GF-D8 (cell line): ENCODE results near the gene ABCF2.

Experiments
- DNase-seq: peaks from one replicate; lab custom pipeline; 2025; lab: John Stamatoyannopoulos, UW

The ABCF2 gene

DNA sequence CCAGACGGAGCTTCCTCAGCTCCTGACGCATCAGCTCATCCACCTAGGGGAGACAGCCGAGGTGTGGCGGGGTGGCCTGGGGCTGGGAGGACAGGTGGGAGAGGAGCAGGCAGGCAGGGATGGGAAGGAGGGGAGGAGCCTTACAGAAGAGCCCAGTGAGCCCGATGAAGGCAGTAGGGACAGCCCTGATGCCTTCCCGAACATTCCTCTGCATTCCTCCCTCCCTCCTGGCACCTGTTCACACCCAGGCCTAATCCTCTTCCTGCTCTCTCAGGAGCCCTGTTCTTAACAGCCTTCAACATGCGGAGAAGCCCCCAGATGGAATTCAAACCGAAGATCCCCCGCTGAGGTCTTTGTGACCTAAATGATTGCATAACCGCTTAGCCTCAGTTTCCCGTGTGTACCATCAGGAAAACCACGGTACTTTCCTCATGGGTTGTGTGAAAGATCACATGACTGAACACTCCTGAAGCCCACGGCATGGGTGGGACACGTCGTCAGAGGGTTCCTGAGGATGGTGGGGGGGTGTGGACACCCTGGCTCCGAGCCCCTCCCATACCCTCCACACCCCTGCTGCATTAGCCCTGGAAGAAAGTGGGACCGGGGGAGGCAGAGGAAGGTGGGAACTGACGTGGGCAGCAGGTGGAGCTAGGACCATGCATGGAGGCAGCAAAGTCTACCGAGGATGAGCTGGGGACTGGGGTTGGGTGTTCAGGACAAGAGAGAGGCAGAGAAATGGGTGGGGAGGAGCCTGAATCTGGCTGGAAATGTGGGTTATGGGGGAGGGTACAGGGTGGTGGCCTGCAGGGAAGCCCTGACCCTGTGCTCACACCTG lies 31.2 kb downstream of the ABCF2 start:
- DNase-seq = no peak

DNA sequence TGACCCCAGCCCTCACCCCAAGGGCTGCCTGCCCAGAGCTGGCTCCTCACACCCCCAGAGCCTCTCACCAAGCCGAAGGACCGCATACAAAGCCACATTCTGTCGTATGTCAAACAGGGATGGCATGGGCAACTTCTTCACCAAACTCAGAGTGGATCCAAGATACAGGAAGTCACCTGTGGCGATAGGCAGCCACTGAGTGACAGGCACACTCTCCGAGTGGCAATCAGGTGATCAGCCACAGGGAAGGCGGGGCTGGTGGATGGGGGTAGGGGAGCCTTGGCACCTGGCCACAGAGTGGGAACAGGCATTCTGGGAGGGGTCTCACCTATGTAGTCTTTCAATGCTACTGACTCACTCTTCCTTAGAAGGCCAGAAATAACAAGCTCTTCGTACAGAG lies 32.8 kb downstream of the ABCF2 start:
- DNase-seq = no peak

DNA sequence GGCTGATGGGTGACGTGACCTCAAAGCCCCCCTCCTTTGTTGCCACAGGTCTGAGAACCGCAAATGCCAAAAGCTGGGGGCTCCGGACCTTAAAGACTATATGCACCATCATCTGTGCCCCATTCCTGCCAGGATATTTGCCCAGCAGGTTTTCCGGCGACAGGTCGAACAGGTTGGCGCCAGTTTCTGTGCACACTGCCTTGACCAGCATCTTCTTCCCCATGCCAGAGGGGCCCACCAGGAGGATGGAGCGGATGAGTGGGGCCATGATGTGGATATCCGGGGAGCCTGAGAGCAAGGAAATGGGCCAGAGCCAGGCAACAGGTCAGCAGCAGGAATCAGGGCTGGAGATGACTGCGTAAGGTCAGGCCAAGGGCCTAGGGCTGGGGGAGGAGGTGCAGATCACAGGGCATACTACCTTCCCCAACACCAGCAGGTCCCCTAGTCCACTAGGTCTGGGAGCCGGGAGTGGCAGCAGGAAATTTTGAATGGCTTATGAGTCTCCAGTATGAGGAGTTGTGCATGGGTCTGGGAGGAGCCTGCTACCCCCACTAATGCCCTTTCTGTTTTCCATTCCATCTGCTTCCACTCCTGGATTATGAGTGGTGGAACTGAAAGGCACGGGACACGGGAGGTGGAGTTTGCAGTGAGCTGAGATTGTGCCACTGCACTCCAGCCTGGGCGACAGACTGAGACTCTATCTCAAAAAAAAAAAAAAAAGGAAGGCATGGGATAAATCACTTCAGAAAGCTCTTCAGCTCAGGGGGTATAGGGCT lies 33.6 kb downstream of the ABCF2 start:
- DNase-seq = no peak

DNA sequence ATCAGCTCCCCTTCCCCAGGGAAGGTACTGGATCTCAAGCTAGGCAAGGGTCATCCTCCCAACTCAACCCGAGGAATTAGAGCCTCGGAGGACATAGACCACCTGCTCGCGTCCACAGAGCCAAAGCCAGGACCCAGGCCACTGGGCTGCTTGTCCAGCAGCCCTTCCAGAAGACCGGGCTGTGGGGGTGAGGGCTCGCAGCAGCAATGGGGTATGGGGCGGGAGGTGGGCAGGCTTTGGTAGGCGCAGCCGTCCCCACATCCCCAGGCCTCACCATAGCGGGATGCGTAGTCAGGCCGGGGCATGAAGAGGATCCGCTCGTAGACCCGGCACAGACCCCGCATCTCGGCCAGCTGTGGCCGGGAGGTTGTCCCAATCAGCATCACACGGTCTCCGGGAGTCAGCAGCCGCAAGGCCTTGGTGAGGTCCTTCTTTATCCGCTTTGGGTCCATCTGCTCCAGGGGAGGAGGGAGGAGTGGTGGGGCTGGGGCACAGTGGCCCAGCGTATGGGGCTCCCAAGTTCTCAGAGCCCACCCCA lies 34.9 kb downstream of the ABCF2 start:
- no peak for DNase-seq

DNA sequence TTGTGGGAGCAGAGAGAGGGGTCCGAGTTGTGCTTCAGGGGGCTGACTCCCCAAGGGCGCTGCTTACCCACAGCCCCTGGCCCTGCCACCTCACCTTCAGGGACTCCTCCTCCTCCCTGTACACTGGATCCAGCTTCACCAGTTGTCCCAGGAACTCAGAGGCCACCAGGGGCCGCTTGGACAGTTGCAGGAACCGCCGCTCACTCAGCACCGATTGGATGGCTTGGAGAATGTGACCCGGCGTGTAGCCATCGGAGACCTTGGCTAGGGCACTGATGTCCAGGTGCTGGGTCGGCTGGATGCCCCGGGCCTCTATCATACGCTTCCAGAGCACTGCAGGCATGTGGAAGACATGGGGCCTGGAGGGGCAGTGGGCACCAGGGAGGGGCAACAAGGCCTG lies 35.5 kb downstream of the ABCF2 start:
- DNase-seq = no peak

DNA sequence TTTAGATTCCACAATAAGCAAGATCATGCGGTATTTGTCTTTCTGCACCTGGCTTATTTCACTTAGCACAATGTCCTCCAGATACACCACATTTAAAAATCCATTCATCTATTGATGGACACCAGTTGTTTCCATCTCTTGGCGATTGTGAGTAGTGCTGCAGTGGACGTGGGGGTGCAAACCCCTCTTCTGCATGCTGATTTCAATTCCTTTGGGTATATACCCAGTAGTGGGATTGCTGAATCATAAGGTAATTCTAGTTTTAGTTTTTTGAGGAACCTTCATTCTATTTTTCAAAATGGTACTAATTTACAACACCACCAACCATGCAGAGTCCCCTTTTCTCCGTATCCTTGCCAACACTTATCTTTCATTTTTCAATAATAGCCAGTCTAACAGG lies 38.0 kb downstream of the ABCF2 start:
- no peak for DNase-seq

DNA sequence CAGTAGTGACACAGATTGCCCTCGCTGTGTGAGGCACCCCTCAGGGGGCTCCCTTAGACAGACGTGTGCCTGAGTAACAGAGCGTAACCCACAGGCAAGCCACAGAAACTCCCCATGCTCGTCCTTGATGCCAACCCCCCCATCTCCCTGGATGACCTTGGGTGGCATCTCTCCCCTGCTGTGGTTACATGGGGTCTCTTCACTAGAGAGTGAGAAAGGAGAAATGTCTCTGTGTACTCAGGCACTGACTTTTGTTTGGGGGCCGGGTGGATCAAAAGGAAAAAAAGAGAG lies 38.8 kb downstream of the ABCF2 start:
- DNase-seq = no peak

DNA sequence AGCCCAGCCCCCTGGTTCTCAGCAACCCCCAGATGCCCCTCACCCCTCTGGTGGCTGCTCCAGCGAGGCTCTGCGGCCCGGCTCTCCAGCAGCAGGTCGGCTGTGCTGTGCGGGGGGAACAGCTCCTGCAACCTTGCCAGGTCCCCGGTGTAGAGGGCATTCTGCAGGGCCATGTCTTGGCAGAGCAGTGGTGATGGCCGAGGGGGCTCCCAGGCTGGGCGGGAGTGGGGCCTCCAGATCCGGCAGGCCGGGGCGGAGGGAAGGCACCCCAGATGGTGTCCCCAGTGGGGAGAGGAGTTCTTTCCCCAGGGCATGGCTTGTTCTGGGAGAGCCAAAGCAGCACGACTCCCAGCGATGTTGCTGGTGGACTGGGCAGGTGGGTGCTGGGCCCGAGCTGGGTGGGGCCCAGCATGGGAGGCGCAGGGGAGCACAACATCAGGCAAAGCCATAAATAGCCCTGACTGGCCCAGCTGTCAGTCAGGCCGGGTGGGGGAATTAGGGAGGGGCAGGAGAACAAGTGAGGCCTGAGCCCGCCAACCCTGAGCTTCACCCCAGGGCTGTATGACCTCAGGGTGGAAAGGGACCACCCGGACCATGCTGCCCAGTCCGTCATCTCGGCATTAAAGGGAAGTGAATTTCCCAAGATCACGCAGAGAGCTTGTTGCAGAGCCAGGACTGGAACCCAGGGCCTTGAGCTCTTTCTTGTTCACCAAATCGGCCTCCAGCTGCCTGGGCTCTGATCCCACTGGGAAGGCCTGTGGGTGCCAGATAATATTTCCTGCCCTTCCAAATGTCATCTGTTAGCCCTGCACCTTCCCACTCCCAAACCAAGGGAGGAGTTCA lies 39.4 kb downstream of the ABCF2 start:
- DNase-seq = no peak

DNA sequence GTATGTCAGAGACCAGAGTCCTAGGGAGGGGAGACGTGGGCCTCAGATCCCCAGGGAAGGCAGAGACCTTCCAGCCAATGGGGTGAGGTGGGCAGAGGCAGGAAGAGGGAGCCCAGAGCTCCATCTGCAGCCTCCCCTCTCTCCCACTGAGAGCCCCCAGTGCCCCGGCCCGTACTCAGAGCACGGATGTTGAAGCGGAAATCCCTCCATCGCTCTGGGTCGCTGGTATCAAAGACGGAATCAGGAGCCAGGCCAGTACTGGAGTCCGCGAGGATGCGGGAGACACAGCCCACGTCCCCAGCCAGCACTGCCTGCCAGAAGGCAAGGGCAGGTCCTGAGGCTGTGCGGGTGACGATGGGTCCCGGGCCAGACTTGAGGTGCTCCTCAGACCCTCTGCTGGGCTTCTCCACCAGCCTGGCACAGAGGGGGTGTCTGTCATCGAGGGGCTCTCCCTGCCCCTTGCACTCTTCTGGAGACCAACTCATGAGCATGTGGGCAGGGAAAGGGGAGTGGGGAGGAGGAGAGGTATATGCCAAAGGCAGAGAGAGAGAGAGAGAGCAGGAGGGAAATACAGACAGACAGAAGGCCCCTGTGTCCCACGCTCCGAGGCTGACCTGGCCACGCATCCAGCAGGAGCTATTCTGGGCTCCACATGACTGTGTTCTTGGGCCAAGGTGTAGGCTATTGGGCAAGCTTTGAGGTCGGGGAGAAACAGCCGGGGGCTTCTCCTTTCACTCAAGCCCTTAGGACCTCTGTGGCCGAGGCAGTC lies 40.2 kb downstream of the ABCF2 start, which contains the start of gene ASB10:
TSS of gene ASB10 (minus strand) at position 611 of the 769 bp plus-strand sequence. CDS start at position 491, 120 bp downstream.
- no peak for DNase-seq

DNA sequence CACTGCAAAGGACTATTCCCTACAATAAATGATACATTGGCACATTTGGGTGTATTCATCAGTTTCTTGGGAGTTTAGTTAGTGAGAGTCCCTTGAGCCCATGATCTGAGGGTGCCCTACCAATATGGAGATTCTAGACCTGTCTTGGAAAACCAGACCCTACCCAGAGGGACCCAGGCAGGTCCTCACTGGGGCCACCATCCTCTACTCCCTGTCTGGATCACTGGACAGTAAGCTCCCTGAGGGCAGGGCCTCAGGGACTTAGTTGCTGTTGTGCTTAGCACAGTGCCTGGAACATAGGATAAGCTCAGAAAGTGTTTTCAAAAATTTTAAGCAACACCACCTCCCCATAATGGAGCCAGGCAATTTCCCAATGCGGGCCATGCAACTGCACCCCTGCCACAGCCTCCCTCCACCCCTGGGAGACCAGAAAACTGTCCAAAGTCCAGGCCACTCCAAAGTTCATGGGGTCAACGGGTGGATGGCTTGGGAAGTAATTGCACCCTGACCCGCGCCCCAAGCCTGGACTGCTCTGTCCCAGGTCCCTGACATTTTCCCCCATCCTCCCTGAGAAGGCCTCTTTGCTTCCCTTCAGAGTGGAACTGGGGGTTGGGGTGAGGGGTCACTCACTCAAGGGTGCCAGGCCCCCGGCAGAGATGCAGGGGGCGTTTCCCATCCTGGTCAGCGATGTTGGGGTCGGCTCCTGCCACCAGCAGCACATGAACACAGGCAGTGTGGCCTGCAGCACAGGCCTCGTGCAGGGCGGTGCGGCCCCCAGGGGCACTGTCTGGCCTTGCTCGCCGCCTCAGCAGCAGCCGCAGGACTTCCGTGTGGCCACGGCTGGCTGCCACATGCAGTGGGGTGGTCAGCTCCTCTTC lies 41.0 kb downstream of the ABCF2 start:
- no peak for DNase-seq

DNA sequence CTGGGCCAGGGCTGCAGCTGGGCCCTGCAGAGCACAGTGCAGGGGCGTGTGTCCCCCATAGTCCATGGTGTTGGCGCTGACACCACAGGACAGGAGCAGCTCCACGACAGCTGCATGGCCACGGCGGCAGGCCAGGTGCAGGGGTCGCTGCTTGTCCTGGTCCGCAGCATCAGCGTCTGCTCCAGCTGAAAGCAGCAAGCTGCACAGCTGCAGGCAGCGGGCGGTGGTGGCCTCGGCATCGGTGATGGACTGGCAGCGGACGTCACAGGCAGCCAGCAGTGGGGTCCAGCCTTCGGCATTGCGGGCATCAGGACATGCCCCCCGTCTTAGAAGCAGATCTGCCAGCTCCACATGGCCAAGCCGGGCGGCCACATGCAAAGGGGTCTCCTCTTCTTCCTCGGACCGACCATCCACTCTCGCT lies 46.0 kb downstream of the ABCF2 start:
- no peak for DNase-seq

DNA sequence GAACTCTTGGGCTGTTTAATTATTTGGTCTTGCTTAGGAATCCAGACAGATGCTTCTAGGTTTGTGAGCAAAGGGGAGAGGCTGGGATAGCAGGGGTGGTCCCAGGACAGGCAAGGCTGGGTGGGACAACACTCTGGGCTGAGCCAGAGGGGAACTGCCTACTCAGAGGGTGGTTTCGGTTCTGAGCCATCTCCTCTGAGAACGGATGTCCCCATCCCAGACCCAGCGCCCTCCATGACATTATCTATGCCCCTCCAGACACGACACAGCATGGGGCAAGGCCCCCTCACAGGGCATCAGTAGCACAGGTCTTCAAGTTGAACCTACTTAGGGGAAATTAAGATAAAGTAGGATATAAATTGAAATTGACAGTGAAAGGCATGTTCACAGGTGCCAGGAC lies 47.1 kb downstream of the ABCF2 start:
- no peak for DNase-seq

DNA sequence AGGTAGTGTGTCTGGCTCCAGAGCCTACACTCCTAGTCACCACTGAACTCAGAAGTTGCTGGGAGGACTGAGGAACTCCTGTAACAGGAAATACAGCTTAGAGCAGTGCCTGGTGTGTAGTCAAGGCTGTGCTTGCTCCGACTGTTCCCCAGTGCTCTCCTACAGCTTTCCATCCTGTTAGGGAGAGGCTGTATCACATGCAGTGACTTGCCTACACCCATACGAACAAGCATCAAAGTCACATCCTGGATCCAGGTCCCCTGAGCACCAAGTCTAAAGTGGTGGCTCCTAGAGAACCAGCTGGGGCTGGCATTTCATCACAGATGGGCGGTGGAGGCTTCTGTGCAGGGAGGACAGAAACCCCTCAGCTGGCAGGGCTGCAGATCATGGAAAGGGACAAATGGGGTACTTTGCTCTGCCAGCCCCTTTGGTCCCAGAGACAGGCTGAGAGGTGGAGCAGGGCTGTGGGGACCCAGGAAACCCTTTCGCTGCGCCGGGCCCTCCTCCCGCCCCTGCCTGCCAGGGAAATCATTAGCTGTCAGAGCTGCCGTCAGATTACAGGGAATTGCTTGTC lies 47.6 kb downstream of the ABCF2 start:
- no peak for DNase-seq

DNA sequence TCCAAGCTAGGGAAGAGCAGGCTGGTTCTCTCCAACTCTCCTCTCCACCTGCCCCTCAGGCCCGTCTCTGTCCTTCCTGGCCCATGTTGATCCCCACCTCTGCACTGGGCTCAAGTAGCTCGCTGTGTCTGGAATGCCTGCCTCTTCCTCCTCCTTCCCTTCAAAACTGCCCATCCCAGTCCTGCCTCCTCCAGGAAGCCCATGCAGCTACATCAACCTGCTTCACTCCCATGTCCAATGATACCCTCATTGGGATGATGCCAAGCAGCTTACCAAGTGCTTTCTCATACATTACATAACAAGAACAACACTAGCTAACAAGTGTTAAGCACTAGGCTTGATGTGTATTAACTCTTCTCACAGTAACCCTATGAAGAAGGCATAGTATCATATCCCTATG lies 48.2 kb downstream of the ABCF2 start:
- DNase-seq = no peak

DNA sequence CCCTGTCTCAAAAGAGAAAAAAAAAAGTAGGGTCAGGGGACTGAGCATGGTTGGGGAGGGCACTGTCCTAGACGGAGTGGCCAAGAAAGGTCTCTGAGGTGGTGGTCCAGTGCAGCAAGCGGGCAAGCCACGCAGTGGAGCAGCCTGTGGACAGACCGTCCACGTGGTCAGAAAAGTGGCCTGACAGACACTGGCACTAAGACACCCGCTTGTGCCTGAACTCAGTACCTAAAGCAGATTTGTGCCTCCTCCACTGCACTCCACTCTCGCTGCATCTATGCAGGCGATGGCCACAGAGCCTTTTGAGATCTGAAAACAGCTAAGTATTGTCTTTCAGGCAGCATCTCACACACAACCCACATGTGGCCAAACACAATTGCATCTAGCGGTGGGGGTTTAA lies 48.8 kb downstream of the ABCF2 start:
- no peak for DNase-seq

DNA sequence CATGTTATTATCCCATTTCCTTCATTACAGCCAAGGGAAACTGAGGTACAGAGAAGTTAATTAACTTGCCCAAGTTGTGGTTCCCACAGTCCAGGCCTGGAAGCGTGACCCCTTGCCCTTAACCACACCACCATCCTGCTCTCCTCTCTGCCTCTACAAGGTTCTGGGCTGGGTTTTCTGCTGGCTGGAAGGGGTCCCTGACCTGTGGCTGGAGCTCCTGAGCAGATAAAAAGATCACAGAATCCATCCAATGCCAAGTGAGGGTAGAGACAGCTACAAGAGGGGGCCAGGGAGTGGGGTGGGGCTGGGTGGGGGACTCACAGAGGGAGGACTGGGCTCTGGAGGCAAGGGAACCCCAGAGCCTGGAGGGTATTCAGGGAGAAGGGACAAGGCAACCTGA lies 49.7 kb downstream of the ABCF2 start:
- DNase-seq = no peak

DNA sequence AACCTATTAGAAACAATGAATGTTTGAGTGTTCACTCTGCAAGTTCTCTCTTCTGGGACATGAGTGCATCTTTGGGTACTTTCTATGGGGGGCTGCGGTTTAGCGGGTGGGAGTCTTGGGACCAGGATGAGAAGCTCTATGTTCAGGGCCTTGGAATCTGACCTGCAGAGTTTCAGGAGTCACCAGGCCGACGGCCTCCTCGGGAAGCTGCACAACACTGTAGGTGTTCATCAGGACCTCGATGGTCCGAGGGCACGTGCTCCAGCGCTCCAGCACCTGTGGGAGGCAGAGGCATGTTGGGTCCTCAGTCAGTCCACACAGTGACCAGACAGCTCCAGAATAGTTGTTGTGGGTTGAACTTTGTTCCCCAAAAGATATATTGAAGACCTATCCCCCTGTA lies 50.6 kb downstream of the ABCF2 start:
- DNase-seq = no peak

DNA sequence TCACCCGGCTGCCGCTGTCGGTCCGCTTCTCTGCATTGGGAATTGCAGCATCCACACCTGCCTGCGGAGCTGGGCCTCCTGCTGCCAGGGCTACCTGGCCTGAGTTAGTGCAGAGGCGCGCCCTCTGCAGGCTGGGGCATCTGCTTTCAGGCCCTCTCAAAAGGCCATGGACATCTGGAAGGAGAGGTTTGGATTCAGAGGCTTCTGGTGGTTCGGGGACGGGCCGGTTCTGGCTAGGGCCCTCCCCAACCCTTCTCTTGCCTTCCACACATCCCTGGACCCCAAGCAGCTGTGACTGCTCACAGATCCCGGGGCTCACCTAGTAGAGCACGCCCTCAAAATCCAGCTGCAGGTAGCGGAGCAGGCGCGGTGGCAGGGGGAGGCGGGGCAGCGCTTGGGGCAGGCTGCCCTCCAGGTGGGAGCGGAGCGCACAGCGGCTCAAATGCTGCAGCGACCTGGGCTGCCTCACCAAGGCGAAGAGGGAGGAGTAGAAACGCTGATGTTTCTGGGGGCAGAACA lies 51.2 kb downstream of the ABCF2 start:
- DNase-seq = no peak

DNA sequence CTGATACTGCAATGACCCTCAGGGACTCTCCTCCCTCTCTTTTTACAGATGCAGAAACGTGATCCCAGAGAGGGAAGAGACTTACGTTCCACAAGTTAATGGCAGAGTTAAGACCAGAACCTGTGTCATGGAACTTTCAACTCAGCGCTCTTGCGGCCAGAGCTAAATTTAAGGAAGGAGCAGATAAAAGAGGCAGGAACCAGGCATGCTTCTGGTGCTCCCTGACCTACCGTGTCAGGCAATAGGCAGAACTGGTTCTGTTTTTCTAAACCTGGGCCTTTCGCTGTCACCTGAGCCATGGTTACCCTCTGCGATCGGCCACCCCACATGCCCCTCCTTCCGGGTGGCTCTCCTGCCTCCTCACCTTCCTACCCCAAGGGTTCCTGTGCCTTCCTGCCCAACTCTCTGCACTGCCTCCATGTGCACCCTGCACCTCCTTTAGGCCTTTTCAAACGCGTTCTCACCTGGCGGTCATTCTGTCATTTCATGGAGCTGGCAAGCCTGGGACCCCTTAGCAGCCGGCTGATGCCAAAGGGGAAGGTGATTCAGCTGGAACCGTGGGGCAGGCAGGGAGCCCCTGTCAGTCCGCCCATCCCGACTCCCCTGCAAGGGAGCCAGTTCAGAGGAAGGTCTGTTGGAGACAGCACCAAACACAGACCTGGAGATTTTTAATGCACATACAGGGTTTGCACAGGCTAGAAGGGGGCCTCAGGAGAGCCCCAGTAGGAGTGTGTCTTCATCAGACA lies 51.8 kb downstream of the ABCF2 start:
- no peak for DNase-seq
